OCI-LY1 (cell line): ENCODE measurements around the gene LPIN1.

ENCODE experiments used
- CTCF ChIP-seq: fragments of 200-600 bp; sonication (generic), shearing (Covaris generic); IDR thresholded peaks from 2 replicates; pipeline ENCODE4 v1.5.1; 2017; ENCODE audit warnings: mild to moderate bottlenecking, antibody characterized with exemption, low read length, moderate library complexity, mixed read lengths
- EZH2 ChIP-seq: fragments of 200-600 bp; sonication (generic), shearing (Covaris generic); IDR thresholded peaks from 2 replicates; pipeline ENCODE4 v1.8.0; 2017; ENCODE audit warnings: borderline replicate concordance, mixed run types, mild to moderate bottlenecking, antibody characterized with exemption, low read length, moderate library complexity, mixed read lengths

GRCh38 chr2:11786191-11786590 is 39.8 kb downstream of the LPIN1 start:
- TF ChIP-seq CTCF (no peak), EZH2 (no peak)
